Measurements from ENCODE around the gene WFIKKN2. TPM values are rescaled to one million over a fixed set of nuclear protein-coding genes. Genes with fewer than 3 reads are reported as not detected.

Gene WFIKKN2
- total RNA-seq, 1 experiment from 2014 or later, result 0.11 TPM

GRCh38 chr17:50815400-50815799 is 20.0 kb upstream of the WFIKKN2 start:
- CTCF ChIA-PET, result interaction anchor here (0.7 to 4.1 kb wide), 4 partner anchors 9 to 37 kb away, joined by 3 to 29 read pairs (median 12); no protein-coding TSS in a partner anchor
- ATAC-seq, result no peak

More at GRCh38 chr17:50815400-50815799, 20.0 kb upstream of the WFIKKN2 start:
- no peak for TF ChIP-seq ZBTB21 (CRISPR knock-in tag; IDR thresholded peaks at IDR 0.05; ENCODE audit: borderline replicate concordance)
- no peak for TF ChIP-seq NR3C1 (CRISPR knock-in tag; conservative IDR thresholded peaks at IDR 0.05; ENCODE audit: low read depth)
- TF ChIP-seq ZNF219 (CRISPR knock-in tag; IDR thresholded peaks at IDR 0.05; ENCODE audit: borderline replicate concordance), result no peak
- TF ChIP-seq ATF1 (CRISPR knock-in tag; IDR thresholded peaks at IDR 0.05), result no peak
- no peak for TF ChIP-seq TCF7 (CRISPR knock-in tag; IDR thresholded peaks at IDR 0.05; ENCODE audit: low read depth)
- TF ChIP-seq AFF4 (CRISPR knock-in tag; IDR thresholded peaks at IDR 0.05; ENCODE audit: borderline replicate concordance), result no peak
- TF ChIP-seq NFE2L1 (CRISPR knock-in tag; IDR thresholded peaks at IDR 0.05), result no peak
- TF ChIP-seq SP1 (CRISPR knock-in tag; conservative IDR thresholded peaks at IDR 0.05), result no peak
- TF ChIP-seq FOXJ3 (CRISPR knock-in tag; IDR thresholded peaks at IDR 0.05; ENCODE audit: borderline replicate concordance), result no peak
- TF ChIP-seq SMAD4 (CRISPR knock-in tag; IDR thresholded peaks at IDR 0.05), result no peak
- TF ChIP-seq ETV6 (CRISPR knock-in tag; IDR thresholded peaks at IDR 0.05), result no peak
- no peak for TF ChIP-seq ZNF138 (CRISPR knock-in tag; conservative IDR thresholded peaks at IDR 0.05)
- TF ChIP-seq JAZF1 (CRISPR knock-in tag; IDR thresholded peaks at IDR 0.05), result no peak
- no peak for TF ChIP-seq ZNF425 (CRISPR knock-in tag; conservative IDR thresholded peaks at IDR 0.05)
- TF ChIP-seq ZNF121 (CRISPR knock-in tag; IDR thresholded peaks at IDR 0.05), result no peak
- no peak for TF ChIP-seq SMAD3 (CRISPR knock-in tag; IDR thresholded peaks at IDR 0.05; ENCODE audit: borderline replicate concordance)
- no peak for TF ChIP-seq HMGXB4 (CRISPR knock-in tag; IDR thresholded peaks at IDR 0.05)
- TF ChIP-seq NFYB (CRISPR knock-in tag; conservative IDR thresholded peaks at IDR 0.05; ENCODE audit: low read depth), result no peak
- TF ChIP-seq NR1H2 (CRISPR knock-in tag; IDR thresholded peaks at IDR 0.05), result no peak
- no peak for TF ChIP-seq USF1 (CRISPR knock-in tag; IDR thresholded peaks at IDR 0.05)
- Mint-ChIP-seq H3K36me3 (no peaks in the 10 kb centered on the region), H3K4me1 (peaks cover 10% of the 10 kb centered on the region), H3K27me3 (ENCODE audit: low read depth) (no peaks in the 10 kb centered on the region), H3K9me3 (no peaks in the 10 kb centered on the region), H3K4me3 (no peak overlapping the region), H3K27ac (no peak overlapping the region)
- DNase-seq (ENCODE audit: low spot score), result no peak
- POLR2A ChIA-PET, result no interaction called here
